HFFc6 (cell line): ENCODE measurements around the gene TUBA1B. TPM values are rescaled to one million over a fixed set of nuclear protein-coding genes. Genes with fewer than 3 reads are reported as not detected.

ENCODE experiments used
- DNase-seq: peaks from one replicate; pipeline ENCODE4 v3.0.0-alpha.2; 2018
- H3K27ac Mint-ChIP-seq: 2 replicates; pipeline ENCODE4 v1.8.0; 2020; ENCODE audit warnings: mild to moderate bottlenecking, mixed read lengths
- H3K27me3 Mint-ChIP-seq: 2 replicates; pipeline ENCODE4 v1.8.0; 2021; ENCODE audit warnings: mild to moderate bottlenecking, moderate library complexity, mixed read lengths; ENCODE audit not compliant: insufficient read depth
- H3K36me3 Mint-ChIP-seq: 2 replicates; pipeline ENCODE4 v1.8.0; 2021; ENCODE audit warnings: low read depth, mixed read lengths
- H3K4me1 Mint-ChIP-seq: 2 replicates; pipeline ENCODE4 v1.8.0; 2020; ENCODE audit warnings: low read depth, mixed read lengths
- H3K4me3 Mint-ChIP-seq: 2 replicates; pipeline ENCODE4 v1.8.0; 2020; ENCODE audit warnings: mild to moderate bottlenecking, moderate library complexity, mixed read lengths
- H3K9me3 Mint-ChIP-seq: 2 replicates; pipeline ENCODE4 v1.8.0; 2020; ENCODE audit warnings: mild to moderate bottlenecking, mixed read lengths
- CTCF ChIP-seq: fragments of 200-600 bp; sonication (generic); IDR thresholded peaks from 2 replicates; pipeline ENCODE4 v1.5.0; 2021; ENCODE audit warnings: antibody characterized with exemption, mild to moderate bottlenecking
- total RNA-seq, 6 experiments: library from RNA; stranded (reverse); fragmentation: NEBNext Ultra II Directional; extraction: Animal tissue kit (Norgen Biotek cat#: 25700); gene quantifications; 2 replicates in 1 of 6; 3 replicates in 5 of 6; pipeline ENCODE4 v1.2.3, GENCODE V29; 2021

TUBA1B gene
- total RNA-seq, 6 experiments from 2014 or later: 1,208 to 2,585 (median 2,279) TPM

- H3K4me3 Mint-ChIP-seq: no peak overlapping the region
- H3K9me3 Mint-ChIP-seq: no peaks in the 10 kb centered on the region
- H3K27me3 Mint-ChIP-seq: peaks cover 2% of the 10 kb centered on the region; the same call in 1 of the 2 replicates
- TF ChIP-seq CTCF: no peak
- no peak for DNase-seq
- H3K27ac Mint-ChIP-seq: peak overlapping the region; percentile 51
- H3K4me1 Mint-ChIP-seq: peaks cover 28% of the 10 kb centered on the region
- no peaks in the 10 kb centered on the region for H3K36me3 Mint-ChIP-seq
These were observed 25.6 kb downstream of the TUBA1B start for GRCh38 chr12:49105504-49106084.

- Mint-ChIP-seq H3K27me3 (no peaks in the 10 kb centered on the region; the same call in 1 of the 2 replicates), H3K9me3 (no peaks in the 10 kb centered on the region), H3K27ac (no peak overlapping the region), H3K4me3 (no peak overlapping the region), H3K36me3 (no peaks in the 10 kb centered on the region), H3K4me1 (peaks cover 27% of the 10 kb centered on the region)
- DNase-seq: no peak
- no peak for TF ChIP-seq CTCF
These were observed 26.4 kb downstream of the TUBA1B start for GRCh38 chr12:49104822-49105221.

- no peaks in the 10 kb centered on the region for H3K9me3 Mint-ChIP-seq
- peaks cover 1% of the 10 kb centered on the region; the same call in 1 of the 2 replicates for H3K4me1 Mint-ChIP-seq
- H3K4me3 Mint-ChIP-seq: no peak overlapping the region
- H3K27me3 Mint-ChIP-seq: peaks cover 4% of the 10 kb centered on the region
- H3K36me3 Mint-ChIP-seq: 0 out of 2 replicates have a peak, but pooled peaks cover 5% of the 10 kb centered on the region
- TF ChIP-seq CTCF: no peak
- no peak overlapping the region for H3K27ac Mint-ChIP-seq
- no peak for DNase-seq
These were observed 30.8 kb downstream of the TUBA1B start for GRCh38 chr12:49100380-49100779.

- 0 out of 2 replicates have a peak, but pooled peaks cover 5% of the 10 kb centered on the region for H3K36me3 Mint-ChIP-seq
- no peak for TF ChIP-seq CTCF
- H3K9me3 Mint-ChIP-seq: no peaks in the 10 kb centered on the region
- peaks cover 11% of the 10 kb centered on the region for H3K4me1 Mint-ChIP-seq
- no peak overlapping the region for H3K27ac Mint-ChIP-seq
- H3K27me3 Mint-ChIP-seq: peaks cover 9% of the 10 kb centered on the region
- no peak overlapping the region for H3K4me3 Mint-ChIP-seq
- DNase-seq: no peak
These were observed 32.5 kb downstream of the TUBA1B start for GRCh38 chr12:49098703-49099102.

- H3K27ac Mint-ChIP-seq: no peak overlapping the region
- H3K9me3 Mint-ChIP-seq: no peaks in the 10 kb centered on the region
- H3K4me3 Mint-ChIP-seq: no peak overlapping the region
- H3K27me3 Mint-ChIP-seq: peaks cover 13% of the 10 kb centered on the region
- H3K4me1 Mint-ChIP-seq: peaks cover 13% of the 10 kb centered on the region
- peak; percentile 19 for DNase-seq
- peak; percentile 89 for TF ChIP-seq CTCF
- H3K36me3 Mint-ChIP-seq: 0 out of 2 replicates have a peak, but pooled peaks cover 5% of the 10 kb centered on the region
These were observed 33.2 kb downstream of the TUBA1B start for GRCh38 chr12:49098035-49098451.
